ENCODE data around the gene VSNL1.

Gene VSNL1

DNA sequence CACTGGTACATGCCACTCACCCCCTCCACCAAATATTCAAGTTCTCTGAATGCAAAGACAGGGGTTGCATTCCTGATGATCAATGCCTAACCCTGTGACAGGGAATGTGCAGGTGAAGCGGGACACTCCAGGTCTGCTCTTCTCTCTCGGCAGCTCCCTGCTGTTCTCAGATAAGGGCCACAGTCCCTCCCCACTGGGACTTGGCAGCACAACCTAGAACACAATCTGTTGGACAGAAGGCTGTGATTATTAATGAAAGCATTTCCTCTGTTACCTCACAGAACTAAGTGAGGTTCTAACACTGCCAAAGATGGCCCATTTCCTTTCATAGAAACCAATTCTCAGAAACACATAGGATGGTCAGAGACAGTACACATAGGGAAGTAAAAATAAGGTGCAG lies 42.7 kb downstream of the VSNL1 start:
- no peak for DNase-seq (ENCODE audit: low read depth)

DNA sequence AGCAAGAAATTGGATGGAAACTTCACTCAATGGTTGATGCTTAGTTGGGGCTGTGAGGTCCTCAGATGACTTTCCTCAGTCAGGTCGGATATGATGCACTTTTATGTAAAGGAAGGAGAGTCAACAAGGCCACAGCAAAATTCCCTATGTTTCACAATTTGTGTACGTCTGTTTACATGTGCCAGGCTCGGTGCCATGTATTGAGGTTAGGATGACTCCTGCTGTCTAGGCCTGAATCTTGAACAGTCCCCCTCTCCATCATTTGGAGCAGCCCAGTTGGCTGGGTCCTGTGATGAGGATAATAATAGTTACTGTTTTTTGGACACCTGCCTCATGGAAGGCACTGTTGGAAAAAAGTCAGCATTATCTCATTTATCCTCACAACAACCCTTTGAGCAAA lies 43.1 kb downstream of the VSNL1 start:
- no peak for DNase-seq (ENCODE audit: low read depth)

DNA sequence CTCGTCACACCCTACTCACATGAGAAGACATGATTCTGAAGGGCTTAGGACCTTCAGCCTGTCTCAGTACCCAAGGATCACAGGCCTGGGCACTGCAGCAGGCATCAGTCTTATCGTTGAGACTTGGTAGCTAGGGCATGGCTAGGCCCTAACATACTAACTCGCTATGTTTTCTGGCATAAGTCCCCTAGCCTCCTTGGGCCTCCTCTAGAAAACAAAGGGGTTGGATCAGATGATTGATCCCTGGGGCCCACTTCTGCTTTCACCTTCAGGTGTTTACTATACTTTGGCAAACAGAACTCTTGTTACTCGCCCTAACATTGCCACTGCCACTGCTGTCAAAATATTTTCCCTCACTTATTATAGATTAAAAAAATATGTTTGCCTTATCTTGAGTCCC lies 44.2 kb downstream of the VSNL1 start:
- no peak for DNase-seq (ENCODE audit: low read depth)

GRCh38 chr2:17587469-17587868 lies 47.0 kb downstream of the VSNL1 start:
- DNase-seq (ENCODE audit: low read depth) = no peak

- no peak for DNase-seq (ENCODE audit: low read depth)
Observed at GRCh38 chr2:17588031-17588430, 47.5 kb downstream of the VSNL1 start.

GRCh38 chr2:17589406-17590035 lies 49.0 kb downstream of the VSNL1 start:
- DNase-seq (ENCODE audit: low read depth) = no peak

- no peak for DNase-seq (ENCODE audit: low read depth)
Observed at GRCh38 chr2:17590342-17590911, 49.9 kb downstream of the VSNL1 start.

DNA sequence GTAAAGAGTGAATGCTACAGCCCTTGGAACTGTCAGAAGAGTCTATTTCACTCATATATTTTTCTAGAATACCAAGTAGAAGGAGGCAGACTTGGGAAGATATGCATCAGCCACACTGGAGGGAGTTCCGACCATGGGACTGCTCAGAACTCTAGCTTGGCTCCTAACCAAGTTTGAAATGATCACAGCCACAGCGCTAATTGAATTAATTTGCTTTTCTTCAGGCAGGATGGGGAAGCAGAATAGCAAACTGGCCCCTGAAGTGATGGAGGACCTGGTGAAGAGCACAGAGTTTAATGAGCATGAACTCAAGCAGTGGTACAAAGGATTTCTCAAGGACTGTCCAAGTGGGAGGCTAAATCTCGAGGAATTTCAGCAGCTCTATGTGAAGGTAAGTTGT lies 51.4 kb downstream of the VSNL1 start:
- no peak for DNase-seq (ENCODE audit: low read depth)

GRCh38 chr2:17592731-17593409 lies 52.4 kb downstream of the VSNL1 start:
- no peak for DNase-seq (ENCODE audit: low read depth)

DNA sequence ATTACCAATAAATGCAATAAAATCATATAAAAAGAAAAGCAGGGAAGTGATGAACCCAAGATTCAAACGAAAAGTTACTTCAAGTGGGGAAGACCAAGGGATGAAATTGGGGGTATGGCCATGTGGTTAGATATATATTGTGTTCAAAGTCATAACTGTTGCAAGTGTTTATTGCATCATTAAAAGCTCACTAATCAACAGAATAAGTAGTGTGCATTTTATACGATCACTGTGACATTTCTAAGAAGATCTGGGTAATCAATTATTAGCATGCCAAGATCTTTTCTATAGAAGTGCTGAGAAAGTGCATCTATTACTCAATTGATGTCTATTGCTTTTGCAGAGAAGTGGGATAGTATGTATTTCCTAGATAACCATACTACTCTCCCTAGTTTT lies 52.9 kb downstream of the VSNL1 start:
- no peak for DNase-seq (ENCODE audit: low read depth)

DNA sequence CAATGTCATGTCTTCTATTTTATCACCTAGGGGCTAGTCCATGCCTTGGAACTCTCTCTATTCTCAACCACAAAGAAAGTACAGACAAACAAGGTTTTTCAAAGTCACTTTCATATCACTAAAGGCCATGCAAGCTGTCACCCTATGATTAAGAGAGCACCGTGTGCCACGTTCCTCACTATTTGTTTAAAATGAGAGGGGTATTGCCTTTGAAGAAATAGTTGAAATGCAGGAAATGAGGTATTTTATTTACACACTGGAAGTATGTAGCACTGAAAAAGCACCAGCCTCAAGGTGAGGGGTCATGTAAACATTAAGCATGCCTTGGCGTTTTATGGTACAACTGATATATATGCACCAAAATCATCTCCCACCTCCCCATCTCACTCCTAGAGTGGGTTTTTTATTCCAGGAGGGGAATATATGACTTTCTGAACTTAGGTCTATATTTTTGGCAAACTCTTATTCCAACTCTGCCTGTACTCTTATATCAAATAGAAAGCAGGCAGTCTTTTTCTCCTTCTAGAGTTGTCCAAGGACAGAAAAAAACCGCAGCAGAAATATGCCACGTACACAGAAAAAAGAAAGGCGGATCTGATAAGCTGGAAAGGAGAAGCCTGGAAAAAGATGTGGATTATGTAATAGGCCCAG lies 53.5 kb downstream of the VSNL1 start:
- no peak for DNase-seq (ENCODE audit: low read depth)

DNA sequence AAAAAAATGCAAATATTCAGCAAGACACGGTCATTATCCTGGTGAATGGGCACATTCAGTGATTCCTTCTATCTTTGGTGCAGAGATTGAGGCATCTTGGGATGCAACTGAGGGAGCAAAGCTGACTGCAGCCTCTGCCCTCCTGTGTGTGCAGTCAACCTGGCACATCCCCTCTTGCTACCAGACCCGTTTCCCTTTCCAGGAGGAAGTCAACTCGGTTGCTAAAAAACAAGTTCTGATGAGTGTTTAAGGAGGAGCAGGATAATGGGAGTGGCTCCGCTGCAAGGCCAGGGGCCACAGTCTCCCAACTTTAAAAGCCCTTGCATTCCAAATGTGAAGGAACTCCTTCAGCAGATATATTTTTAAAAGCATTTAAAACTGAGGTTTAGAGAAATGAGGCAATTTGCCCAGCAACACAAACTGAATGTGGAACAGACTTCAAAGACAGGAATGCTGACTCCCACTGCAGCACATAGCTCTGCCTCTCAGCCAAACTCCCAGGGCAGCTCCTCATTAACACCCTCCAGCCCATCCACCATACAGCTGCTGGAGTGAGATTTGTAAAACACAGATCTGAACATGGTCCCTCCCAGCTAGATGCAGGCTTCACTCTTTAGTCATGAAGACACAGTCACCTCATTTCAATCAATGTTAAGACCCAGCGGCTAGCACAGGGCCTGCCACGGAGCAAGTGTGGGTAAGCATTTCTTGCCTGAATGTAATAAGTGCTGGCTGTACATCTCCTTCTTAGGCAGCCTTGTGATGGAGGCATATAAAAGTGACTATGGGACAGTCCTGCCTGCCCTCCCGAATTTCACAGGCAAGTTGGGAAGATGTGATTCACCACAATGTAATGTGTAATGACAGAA lies 54.3 kb downstream of the VSNL1 start:
- DNase-seq (ENCODE audit: low read depth) = no peak

DNA sequence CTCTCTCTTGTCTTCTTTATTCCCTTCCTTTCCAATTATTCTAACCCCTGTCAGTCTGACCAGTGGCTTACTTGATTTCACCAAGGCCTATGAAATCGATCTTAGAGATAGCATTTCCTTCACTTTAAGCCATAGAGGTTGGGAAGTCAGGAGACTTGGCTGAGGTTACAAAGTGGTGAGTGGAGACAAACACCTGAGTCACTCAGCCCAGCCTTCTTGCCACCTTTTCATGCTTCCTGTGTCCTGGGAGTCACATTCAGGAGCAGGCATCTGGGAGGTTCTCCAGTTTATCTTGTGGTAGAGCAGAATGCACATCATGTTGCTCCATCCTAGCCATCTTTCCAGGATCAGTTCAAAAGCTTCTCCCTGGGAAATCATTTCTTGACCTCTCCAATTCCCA lies 59.1 kb downstream of the VSNL1 start:
- no peak for DNase-seq (ENCODE audit: low read depth)

- no peak for DNase-seq (ENCODE audit: low read depth)
Observed at GRCh38 chr2:17600556-17601204, 60.2 kb downstream of the VSNL1 start.

DNA sequence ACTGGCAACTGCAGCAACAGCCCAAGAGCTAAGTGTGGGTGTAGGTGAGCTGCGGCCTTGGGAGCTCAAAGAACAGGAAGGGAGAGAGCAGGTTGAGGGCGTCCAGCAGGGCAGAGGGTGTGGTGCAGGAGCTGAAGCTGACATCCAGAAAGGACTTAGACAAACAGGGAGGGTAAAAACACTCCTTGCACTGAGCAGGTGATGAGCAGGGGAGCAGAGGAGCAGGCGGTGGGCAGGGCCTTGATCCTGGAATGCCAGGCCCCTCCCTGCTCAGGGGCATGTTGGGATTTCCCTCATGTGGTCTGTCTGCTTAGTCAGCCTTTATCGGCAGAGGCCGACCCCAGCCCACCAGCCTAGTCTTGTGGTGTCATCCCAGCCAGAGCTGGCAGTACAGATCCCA lies 63.6 kb downstream of the VSNL1 start:
- no peak for DNase-seq (ENCODE audit: low read depth)

- DNase-seq (ENCODE audit: low read depth) = no peak
Observed at GRCh38 chr2:17605696-17606095, 65.2 kb downstream of the VSNL1 start.

- DNase-seq (ENCODE audit: low read depth) = no peak
Observed at GRCh38 chr2:17606851-17607250, 66.4 kb downstream of the VSNL1 start.

DNA sequence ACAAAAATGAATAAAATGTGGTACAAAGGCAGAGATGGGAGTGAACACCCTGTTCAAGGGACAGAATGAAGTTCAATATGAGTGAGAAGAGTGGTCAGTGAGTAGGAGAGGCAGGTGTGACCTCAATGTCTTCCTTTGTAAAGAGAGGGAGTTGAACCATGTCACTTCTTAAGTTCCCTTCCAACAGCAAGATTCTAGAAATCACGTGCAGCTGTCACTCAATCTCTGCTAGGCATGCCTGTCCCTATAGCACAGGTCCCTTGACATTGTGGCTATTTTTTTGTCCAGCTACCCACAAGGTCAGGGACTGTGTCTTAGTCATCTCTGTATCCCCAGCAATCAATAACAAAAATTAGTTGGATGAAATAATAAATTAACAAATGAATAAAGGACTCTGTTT lies 66.9 kb downstream of the VSNL1 start:
- no peak for DNase-seq (ENCODE audit: low read depth)

DNA sequence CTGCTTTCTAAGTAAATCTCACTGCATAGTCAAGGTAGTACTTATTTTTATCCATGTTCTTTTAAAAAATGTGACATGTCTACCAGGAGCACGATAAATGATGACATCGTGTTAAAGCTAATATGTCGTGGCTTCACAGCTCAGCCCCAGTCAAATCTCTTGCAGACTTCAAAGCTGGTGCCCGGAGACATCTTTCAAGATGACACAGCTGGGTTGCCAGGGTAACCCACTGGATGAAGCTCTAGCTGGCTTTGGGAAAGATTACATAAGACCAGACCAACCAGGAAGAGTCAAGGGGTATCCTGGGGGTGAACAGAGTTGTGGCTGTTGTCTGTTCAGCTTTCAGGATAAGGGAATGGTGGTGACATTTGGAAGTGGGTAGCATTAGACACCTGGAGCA lies 67.8 kb downstream of the VSNL1 start:
- DNase-seq (ENCODE audit: low read depth) = no peak

DNA sequence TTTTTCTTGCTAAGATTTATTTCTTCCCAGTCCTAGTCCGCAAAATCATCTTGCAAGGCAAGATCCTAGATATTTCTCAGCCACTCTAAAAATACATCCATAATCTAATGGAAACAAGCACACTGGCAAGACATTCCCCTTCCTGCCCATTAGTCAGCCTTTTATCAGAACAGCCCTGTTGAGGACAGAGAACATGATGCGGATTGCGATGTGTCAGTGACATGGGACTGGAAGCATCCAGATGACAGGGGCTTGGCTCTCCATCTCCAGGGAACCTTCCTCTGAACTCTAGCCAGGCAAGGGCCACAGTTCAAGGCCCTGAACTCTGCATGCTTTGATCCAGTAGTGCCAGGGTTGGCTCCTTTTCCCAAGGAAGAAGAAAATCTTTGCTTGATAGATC lies 70.0 kb downstream of the VSNL1 start:
- no peak for DNase-seq (ENCODE audit: low read depth)

GRCh38 chr2:17611036-17611435 lies 70.5 kb downstream of the VSNL1 start:
- DNase-seq (ENCODE audit: low read depth) = no peak

Measured in fibroblast of the conjunctiva (primary cell).